ENCODE data around the gene B9D1.

- TF ChIP-seq CTCF (IDR thresholded peaks at IDR 0.05; ENCODE audit: borderline replicate concordance, extremely low read depth, low read length, poor library complexity, severe bottlenecking) (no peak), EZH2 (IDR thresholded peaks at IDR 0.05; ENCODE audit: borderline replicate concordance, low read depth, low read length, severe bottlenecking) (no peak)
Observed at GRCh38 chr17:19303367-19303776, 59.2 kb downstream of the B9D1 start.
